ENCODE results near the gene NFATC1. TPM values are rescaled to one million over a fixed set of nuclear protein-coding genes. Genes with fewer than 3 reads are reported as not detected.

The NFATC1 gene
- total RNA-seq, 1 donor from 2014 or later: 0.53 TPM

- no peaks in the 10 kb centered on the region for H3K27me3 ChIP-seq (ENCODE audit: control insufficient read depth, insufficient read depth, low read length)
- H3K4me3 ChIP-seq (ENCODE audit: low read depth, low read length): no peak overlapping the region
- FAIRE-seq (no peak), DNase-seq (ENCODE audit: low read depth) (no peak)
- TF ChIP-seq CTCF (IDR thresholded peaks at IDR 0.05; ENCODE audit: insufficient read depth, low read length, severe bottlenecking): no peak
- no peaks in the 10 kb centered on the region for H3K36me3 ChIP-seq (ENCODE audit: control insufficient read depth, insufficient read depth, low read length)
Measured at GRCh38 chr18:79524181-79525078, 128.7 kb downstream of the NFATC1 start.

GRCh38 chr18:79525556-79526467, 130.1 kb downstream of the NFATC1 start:
- FAIRE-seq: no peak
- no peaks in the 10 kb centered on the region for H3K27me3 ChIP-seq (ENCODE audit: control insufficient read depth, insufficient read depth, low read length)
- H3K4me3 ChIP-seq (ENCODE audit: low read depth, low read length): no peak overlapping the region
- no peak for TF ChIP-seq CTCF (IDR thresholded peaks at IDR 0.05; ENCODE audit: insufficient read depth, low read length, severe bottlenecking)
- peak; percentile 46 for DNase-seq (ENCODE audit: low read depth)
- H3K36me3 ChIP-seq (ENCODE audit: control insufficient read depth, insufficient read depth, low read length): no peaks in the 10 kb centered on the region

- no peaks in the 10 kb centered on the region for H3K36me3 ChIP-seq (ENCODE audit: control insufficient read depth, insufficient read depth, low read length)
- no peak overlapping the region for H3K4me3 ChIP-seq (ENCODE audit: low read depth, low read length)
- H3K27me3 ChIP-seq (ENCODE audit: control insufficient read depth, insufficient read depth, low read length): no peaks in the 10 kb centered on the region
- FAIRE-seq (peak; percentile 43), DNase-seq (ENCODE audit: low read depth) (no peak)
- TF ChIP-seq CTCF (IDR thresholded peaks at IDR 0.05; ENCODE audit: insufficient read depth, low read length, severe bottlenecking): no peak
Measured at GRCh38 chr18:79526468-79527460, 131.0 kb downstream of the NFATC1 start.

GRCh38 chr18:79527656-79528315, 132.1 kb downstream of the NFATC1 start:
- no peak for DNase-seq (ENCODE audit: low read depth)
- TF ChIP-seq CTCF (IDR thresholded peaks at IDR 0.05; ENCODE audit: insufficient read depth, low read length, severe bottlenecking): no peak
- Histone ChIP-seq H3K36me3 (ENCODE audit: control insufficient read depth, insufficient read depth, low read length) (no peaks in the 10 kb centered on the region), H3K27me3 (ENCODE audit: control insufficient read depth, insufficient read depth, low read length) (no peaks in the 10 kb centered on the region), H3K4me3 (ENCODE audit: low read depth, low read length) (no peak overlapping the region)
- no peak for FAIRE-seq

- no peaks in the 10 kb centered on the region for H3K36me3 ChIP-seq (ENCODE audit: control insufficient read depth, insufficient read depth, low read length)
- H3K27me3 ChIP-seq (ENCODE audit: control insufficient read depth, insufficient read depth, low read length): no peaks in the 10 kb centered on the region
- FAIRE-seq: no peak
- no peak for DNase-seq (ENCODE audit: low read depth)
- TF ChIP-seq CTCF (IDR thresholded peaks at IDR 0.05; ENCODE audit: insufficient read depth, low read length, severe bottlenecking): no peak
- no peak overlapping the region for H3K4me3 ChIP-seq (ENCODE audit: low read depth, low read length)
Measured at GRCh38 chr18:79528316-79528695, 132.6 kb downstream of the NFATC1 start.
